GM08714 (cell line): Measurements from ENCODE around the gene UTP14A.

Source experiments
- H3K4me3 ChIP-seq: fragments of 200-500 bp; sonication (Bioruptor generic); 2 replicates; pipeline ENCODE4 v1.5.1; 2014; ENCODE audit warnings: mild to moderate bottlenecking, low read length, inconsistent platforms
- ZNF274 ChIP-seq: IDR thresholded peaks from 2 replicates; pipeline ENCODE4 v1.6.1; 2012; ENCODE audit warnings: mild to moderate bottlenecking, low read depth, low read length

Gene UTP14A

DNA sequence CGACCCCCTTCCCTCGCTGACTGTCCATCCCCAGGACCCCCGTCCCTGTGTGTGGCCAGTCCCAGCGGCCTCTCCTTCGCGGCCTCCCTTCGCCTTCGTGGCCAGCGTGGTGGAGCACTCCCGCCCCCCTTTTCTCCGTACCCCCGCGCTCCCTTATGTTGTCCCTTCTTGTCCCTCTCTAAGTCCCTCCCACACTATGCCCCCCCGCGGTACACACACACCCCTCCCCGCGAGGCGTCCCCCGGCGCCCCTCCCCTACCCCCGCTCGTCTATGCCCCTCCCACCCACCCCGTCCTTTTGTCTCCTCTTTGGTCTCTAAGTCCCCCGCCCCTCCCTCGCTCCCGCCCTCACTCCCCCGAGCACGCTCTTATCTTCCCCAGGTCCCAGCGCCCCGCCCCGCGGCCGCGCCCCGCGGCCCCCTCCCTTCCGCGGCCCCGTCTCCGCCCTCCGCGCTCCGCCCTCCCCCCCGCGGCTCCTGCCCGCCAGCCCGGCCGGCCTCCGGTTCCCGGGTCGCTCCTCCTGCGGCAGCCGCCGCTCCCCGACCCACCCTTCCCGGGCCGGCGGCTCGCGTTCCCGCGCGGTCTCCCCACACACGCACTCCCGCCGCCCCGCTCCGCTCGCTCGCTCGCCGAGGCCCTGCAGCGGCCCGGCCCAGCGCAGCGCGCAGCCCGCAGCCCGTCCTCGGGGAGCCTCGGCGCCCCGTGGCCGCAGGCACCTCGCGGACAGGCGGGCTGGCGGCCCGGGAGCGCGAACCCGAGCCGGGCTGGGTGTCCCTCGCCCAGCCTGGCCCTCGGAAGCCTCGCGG, 26.3 kb downstream of the UTP14A start:
- peak overlapping the region; percentile 81 for H3K4me3 ChIP-seq
- TF ChIP-seq ZNF274, result no peak

DNA sequence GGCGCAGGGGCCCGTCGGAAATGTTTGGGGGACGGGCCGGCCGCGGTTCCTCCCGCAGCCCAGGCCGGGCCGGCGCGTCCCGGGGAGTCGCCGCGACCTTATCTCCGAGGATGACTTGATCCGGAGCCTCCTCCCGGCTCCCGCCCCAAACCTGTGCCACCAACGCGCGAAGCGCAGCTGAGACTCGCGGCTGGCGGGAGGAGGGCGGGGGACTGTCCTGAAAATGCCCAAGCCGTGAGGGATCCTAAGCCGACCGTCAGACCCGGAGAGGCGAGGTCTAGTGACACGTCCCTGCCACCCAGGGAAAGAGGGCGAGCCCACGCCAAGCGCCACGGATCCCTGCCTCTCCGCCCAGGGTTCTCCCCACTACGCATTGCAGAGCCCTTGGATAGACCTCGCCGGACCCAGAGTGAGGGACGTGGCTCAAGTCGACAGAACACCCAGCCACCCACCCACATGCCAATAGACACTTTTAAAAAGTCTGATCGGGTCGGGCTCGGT, 26.9 kb downstream of the UTP14A start:
- no peak for TF ChIP-seq ZNF274
- H3K4me3 ChIP-seq, result peak overlapping the region; percentile 55; the same call in 1 of the 2 replicates

DNA sequence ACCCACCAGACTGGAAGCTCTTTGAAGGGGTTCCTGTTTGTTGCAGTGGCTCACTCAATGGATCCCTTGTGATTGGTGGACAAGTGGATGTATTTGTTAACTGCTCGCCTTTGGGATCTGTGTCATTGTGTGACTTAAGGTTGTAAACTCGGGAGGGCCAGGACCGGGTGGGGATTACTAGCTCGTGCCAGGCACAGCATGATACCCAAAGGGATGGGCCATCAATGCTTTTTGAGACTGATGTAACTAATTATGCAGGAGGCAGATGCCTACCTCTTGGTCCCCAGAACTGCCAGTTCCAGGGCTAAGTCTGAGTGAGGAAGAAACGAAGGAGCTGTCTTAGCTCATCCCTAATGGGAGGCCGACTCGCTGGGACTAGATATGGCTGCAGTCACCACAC, 27.7 kb downstream of the UTP14A start:
- TF ChIP-seq ZNF274, result no peak

DNA sequence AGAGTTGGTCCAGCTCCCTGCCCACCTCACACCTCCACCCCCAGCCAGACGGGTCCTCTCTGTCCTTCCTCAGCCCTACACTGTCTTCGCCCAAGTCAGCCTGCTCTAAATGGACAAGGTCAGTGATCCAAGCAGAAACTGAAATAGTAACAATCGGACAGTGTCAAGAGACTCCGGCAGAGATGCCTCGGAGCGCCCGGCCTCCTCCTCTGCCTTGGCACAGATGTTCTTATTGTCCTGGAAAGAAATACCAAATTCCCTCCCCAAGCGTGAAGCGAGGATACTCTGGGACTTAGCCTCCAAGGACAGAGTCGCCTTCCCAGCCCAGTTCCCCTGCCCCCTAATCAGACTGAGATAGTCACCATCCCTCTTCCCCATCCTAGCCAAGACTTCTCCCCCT, 28.5 kb downstream of the UTP14A start:
- no peak overlapping the region for H3K4me3 ChIP-seq
- no peak for TF ChIP-seq ZNF274

More for the DNA sequence above, 27.7 kb downstream of the UTP14A start:
- H3K4me3 ChIP-seq, result no peak overlapping the region

DNA sequence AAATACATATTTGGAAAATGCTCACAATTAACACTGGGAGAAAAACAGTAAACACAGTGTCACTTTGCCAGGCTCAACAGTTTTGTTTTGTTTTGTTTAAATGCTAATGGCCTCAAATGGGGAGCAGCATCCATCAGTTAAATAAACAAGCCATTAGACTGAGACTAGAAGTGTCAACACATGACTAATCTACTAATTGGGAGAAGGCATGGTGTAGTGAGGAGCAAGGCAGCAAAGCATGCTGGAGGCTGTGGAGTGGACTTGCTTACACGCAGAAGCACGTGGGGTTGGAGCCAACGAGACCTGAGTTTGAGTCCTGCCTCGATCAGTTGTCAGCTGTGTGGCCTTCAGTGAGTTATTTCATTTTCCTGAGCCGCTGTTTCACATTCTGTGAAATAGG, 29.0 kb downstream of the UTP14A start:
- no peak for TF ChIP-seq ZNF274
- H3K4me3 ChIP-seq, result no peak overlapping the region

DNA sequence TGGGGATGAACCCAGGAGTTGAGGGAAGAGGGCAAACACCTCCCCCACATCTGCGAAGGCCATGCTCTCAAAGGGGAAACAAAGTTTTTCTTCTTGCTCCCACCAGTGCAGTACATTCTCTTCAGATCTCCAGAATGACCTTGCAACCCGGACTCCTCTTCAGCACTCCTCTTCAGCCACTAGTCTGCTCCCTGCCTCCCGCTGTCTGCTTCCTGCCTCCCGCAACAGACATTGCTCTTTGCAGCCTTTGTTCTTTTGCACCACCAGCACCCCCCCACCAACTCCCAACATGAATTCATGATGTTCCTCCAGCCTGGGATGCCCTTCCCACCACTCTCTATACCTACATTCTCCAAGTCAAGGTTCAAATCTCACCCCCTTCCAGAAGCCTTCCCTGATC, 32.1 kb downstream of the UTP14A start:
- H3K4me3 ChIP-seq, result no peak overlapping the region
- no peak for TF ChIP-seq ZNF274

DNA sequence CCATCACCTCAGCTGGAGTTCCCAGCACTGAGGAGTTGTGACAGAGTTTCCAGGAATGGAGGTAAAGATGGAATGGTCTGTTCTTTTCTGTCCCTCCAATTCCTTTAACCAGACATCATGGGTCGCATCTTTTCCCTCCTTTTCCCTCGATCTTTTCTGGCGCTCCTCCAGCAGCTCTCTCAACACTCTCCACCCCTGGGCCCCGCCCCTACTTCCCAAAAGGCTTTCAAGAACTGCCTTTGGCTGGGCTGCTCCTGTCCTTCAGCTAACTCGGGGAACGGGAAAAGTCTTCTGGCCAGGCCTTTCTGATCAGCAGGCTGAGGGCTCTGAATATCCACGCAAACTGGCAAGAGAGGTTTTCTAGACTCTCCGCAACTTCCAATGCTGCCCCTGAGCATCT, 34.0 kb downstream of the UTP14A start:
- TF ChIP-seq ZNF274, result no peak
- H3K4me3 ChIP-seq, result no peak overlapping the region

DNA sequence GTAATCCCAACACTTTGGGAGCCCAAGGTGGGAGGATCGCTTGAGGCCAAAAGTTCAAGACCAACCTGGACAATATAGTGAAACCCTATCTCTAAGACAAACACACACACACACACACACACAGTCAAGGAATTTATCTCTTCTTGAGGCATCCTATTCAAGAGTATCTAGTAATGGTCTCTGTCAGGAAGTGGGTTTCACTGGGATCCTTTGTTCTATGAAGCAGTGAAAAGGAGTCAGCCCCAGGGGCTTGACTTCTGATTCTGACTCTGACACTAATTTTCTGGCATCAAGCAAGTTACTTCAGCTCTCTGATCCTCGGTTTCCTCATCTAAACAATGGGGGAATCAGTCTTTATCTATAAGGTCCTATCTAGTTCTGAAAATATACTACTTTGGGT, 34.8 kb downstream of the UTP14A start:
- no peak overlapping the region for H3K4me3 ChIP-seq
- TF ChIP-seq ZNF274, result no peak

DNA sequence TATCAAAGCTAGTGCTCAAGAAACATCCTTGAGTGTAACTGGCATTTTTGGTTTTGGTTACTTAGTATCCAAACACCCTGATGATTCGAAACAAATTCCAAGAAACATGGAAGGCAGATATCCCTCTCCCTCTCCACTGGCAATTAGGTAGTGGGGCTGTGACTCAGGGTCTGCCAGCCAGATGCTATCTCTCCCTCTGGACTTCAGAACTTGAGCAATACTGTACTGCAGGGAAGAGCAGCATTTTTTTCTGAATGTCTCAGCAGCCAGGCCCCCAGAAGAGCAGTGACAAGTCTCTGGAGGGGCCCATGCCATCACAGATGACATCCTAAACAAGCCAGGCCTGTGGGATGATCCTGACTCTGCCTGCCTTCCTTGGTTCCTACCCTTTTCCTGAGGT, 39.2 kb downstream of the UTP14A start:
- TF ChIP-seq ZNF274, result no peak
- H3K4me3 ChIP-seq, result no peak overlapping the region

DNA sequence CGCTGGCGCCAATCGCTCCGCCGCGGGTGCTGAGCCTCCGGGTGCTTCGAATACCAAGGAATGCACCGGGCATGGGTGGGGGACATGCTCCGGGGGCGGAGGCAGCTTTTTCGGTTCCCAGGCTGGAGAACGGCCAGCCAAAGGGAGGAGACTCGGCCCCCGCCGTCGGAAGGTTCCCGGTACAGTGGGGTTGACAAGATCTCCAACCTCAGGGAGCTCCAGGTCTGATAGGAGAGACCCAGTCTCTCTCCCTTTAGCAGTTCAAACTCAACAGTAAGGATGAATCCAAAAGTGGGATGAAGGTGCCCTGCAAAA, 47.3 kb downstream of the UTP14A start:
- no peak for TF ChIP-seq ZNF274
- no peak overlapping the region; the same call in 1 of the 2 replicates for H3K4me3 ChIP-seq

DNA sequence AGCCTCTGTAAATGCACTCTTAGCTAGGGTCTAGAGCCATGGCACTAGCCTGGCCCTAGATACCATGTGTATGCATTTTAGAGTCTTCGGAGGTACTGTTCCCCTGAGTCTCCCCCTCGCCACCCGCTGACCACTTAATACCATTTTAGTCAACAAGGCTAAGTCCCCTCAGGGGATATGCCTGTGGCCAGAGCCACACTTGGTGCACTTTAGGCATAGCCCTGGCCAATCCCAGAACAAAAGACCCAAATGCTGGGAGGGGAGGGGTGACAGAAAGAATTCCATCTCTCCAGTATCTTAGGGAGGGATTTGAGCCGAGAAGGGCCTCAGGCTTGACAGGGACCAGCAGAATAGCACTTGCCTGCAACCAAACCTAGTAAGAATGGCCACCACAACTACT, 47.9 kb downstream of the UTP14A start:
- no peak overlapping the region for H3K4me3 ChIP-seq
- no peak for TF ChIP-seq ZNF274

DNA sequence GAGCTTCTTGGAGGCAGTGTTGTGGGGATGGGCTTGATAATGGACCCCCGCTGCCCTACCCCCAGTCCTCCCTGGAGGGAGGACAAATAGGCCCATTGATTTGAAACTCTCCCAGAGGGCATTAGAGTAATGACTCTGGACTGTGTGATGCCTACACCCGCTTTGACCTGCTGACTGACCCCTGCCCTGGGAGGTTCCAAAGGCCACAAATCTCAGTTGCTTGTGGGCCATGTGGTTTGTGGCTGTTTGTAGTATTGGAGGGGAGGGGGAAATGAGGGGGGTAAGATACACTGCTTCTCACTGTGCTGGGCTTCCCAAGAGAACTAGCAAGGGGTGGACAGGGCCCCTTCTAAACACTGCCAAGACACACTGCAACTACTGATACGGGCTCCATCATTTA, 48.8 kb downstream of the UTP14A start:
- H3K4me3 ChIP-seq, result no peak overlapping the region
- TF ChIP-seq ZNF274, result no peak

DNA sequence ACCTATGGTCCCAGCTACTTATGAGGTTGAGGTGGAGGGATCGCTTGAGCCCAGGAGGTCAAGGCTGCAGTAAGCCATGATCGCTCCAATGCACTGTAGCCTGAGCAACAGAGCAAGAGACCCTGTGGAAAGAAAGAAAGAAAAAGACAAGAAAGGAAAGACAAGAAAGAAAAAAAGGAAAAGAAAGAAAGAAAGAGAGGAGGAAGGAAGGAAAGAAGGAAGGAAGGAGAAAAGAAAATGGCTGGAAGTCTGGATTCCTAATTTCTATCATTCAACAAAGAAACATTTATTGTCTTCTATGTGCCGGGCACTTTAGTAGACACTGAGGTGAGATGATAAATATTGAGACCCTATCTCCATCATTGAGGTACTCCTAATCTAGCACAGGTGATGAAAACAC, 49.7 kb downstream of the UTP14A start:
- no peak overlapping the region for H3K4me3 ChIP-seq
- no peak for TF ChIP-seq ZNF274

DNA sequence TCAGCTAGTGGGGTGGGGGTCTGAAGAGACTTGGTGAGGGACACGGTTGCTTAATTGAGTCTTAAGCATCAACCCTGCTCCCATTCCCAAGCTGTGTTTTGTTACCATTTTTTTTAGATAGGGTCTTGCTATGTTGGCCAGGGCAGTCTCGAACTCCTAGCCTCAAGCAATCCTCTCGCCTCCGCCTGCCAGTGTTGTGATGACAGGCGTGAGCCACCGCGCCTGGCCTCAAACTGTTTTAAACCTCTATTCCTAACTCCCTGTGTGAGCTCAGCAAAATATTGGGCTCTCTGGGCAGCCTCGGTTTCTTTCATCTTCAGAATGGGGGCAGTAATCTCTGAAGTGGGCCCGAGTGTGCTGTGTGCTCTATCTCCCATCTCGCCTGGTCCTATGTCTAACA, 50.2 kb downstream of the UTP14A start:
- H3K4me3 ChIP-seq, result no peak overlapping the region

DNA sequence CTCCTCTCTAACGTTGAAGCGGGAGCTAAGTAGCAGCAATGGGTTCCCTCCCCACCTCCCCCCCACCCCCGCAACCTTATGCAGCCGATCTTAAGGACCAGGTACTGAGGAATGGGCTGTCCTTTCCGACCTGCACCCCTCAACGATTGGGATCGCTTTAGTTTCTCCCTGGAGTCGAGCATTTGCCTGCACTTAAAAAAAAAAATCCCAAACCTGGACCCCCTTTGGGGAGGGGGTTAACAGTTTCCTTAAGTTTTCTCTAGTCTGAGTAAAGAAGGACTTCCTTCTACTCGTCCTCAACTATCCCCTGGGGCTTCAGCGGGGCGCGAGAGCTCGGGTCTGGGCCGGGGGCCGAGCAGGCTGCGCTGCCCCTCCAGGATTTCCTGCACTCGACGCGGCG, 50.8 kb downstream of the UTP14A start:
- no peak for TF ChIP-seq ZNF274
- no peak overlapping the region for H3K4me3 ChIP-seq

More for the DNA sequence above, 50.2 kb downstream of the UTP14A start:
- no peak for TF ChIP-seq ZNF274

DNA sequence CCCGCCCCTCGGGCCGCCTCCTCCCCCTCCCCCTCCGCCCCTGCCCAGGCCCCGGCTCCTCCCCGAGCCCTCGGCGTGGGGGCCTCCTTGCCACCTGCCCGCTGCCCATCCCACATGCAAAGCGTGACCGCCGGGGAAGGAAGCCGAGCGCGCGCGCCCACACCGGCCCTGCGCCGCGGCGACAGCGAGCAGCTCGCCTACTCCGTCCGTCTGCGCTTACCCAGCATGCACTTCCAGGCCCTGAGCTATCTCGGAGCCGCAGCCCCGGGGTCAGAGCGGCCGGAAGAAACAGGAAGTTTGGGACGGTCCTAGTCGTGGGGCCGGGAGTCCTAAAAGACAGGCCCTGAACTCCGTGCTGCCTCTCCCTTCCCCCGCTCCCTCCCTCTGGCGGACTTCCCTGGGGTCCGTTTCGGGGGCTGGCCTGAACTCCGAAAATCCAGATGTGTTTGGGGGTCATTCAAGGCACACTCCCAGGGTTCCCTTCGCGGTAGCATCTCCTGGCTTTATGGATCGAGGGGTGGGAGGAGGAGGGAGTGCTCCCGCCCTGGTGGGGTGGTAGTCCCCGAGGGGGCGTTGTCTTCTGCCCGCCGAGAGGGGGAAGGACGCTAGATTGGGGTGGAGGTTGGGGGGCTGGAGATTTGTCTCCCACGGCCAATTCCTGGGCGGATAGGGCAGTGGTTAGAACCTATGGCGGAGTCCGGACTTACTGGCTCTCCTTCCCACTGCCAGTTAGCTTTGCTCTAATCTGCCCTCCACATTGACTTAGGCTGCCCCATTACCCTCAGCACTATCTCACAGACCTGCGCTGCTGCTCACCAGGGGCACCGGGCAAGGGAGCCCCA, 51.5 kb downstream of the UTP14A start:
- H3K4me3 ChIP-seq, result peak overlapping the region; percentile 52; the same call in 1 of the 2 replicates
- no peak for TF ChIP-seq ZNF274
